Measurements from ENCODE around the gene CCDC57. TPM values are rescaled to one million over a fixed set of nuclear protein-coding genes. Genes with fewer than 3 reads are reported as not detected.
"Not testable (repeated sequence)": the region's sequence is repeated elsewhere in the genome, so short reads cannot be mapped to it uniquely, and the experiment has no call there.

CCDC57 gene
- total RNA-seq, 1 donor from 2014 or later: 56.9 TPM

DNA sequence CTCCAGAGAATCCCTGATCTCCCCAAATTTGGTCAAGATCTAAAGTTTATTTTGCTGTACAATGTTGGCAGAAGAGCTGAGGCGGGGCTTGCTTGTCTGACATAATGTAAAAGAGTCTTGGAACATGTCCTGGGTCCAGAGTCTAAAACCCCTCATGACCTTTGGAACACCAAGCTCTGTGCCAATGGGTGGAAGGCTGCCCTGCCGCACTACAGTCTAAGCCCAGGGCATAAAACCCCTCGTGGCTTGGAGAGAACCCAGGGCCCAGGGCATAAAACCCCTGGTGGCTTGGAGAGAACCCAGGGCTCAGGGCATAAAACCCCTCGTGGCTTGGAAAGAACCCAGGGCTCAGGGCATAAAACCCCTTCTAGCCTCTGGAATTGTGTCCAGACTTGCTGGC is 36.7 kb downstream of the CCDC57 start:
- peak; percentile 38 for DNase-seq (ENCODE audit: low spot score)

DNA sequence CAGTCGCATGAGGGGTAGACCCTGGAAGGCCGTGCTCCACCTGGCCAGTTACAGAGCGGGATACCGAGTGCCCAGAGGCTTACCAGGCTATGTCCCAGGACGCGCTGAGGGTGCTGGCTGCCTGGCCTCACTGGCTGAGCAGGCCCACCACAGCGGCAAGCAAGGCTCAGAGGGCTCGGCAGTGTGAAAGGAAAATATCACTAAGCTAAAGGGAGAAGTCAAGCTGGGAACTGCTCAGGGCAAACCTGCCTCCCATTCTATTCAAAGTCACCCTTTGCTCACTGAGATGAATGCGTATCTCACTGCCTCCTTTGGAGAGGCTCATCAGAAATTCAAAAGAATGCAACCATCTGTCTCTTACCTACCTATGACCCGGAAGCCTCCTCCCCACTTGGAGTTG is 37.4 kb downstream of the CCDC57 start:
- no peak for DNase-seq (ENCODE audit: low spot score)

DNA sequence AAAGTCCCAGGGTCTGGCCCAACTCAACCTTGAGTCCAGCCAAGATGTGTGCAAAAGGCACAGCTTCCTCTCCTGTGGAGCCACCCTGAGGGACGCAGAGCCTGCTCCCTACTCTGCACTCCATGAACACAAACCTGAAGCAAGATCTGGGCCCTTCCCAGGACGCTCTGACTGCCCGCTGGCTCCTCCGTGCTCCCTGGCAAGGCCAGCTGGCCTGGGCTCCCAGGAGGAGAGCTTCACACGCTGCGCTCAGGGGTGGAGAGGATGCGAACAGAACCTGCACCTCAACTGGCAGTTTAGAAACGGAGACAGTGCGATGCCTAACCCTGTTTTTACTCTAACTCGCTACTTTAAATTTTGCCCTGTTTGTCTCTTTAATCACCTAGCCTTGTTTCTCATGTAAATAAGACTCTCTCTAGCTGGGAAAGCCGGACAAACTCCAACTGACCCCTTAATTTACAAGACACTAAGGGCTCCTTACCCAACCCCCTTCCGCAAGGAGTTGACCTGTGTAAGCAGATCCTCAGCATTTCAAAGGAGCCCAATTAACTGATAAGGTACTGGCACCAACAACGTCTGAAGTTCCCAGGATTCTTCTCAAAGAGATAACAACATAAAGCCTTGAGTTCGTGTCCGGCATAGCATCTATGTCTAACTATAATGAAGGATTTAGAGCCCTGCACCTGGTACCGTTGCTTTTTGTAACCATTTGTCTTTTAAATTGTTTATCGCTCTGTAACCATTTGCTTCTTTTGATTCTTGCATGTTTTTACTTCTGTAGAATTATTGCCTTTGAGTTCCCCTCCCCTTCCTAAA is 38.4 kb downstream of the CCDC57 start:
- DNase-seq (ENCODE audit: low spot score): not testable (repeated sequence)

GRCh38 chr17:82173351-82174041 is 39.1 kb downstream of the CCDC57 start:
- no peak for DNase-seq (ENCODE audit: low spot score)

GRCh38 chr17:82172486-82173160 is 40.0 kb downstream of the CCDC57 start:
- DNase-seq (ENCODE audit: low spot score): no peak

GRCh38 chr17:82171750-82172375 is 40.8 kb downstream of the CCDC57 start:
- DNase-seq (ENCODE audit: low spot score): no peak

- peak; percentile 34 for DNase-seq (ENCODE audit: low spot score)
Measured at GRCh38 chr17:82170412-82170961, 42.2 kb downstream of the CCDC57 start.

GRCh38 chr17:82168568-82168967 is 44.1 kb downstream of the CCDC57 start:
- DNase-seq (ENCODE audit: low spot score): no peak

DNA sequence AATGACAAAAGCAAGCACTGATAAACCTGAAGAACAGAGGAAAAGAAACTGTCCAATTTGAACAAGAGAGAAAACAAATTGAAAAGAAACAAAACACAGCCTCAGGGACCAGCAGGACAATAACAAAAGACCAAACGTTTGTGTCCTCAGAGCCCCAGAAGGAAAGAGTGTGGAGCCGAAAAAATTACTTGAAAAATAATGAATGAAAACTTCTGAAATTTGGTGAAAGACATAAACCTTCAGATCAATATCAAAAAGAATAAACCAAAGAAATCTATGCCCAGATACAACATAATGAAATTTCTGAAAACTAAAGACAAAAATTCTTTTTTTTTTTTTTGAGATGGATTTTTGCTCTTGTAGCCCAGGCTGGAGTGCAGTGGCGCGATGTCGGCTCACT is 45.6 kb downstream of the CCDC57 start:
- no peak for DNase-seq (ENCODE audit: low spot score)

DNA sequence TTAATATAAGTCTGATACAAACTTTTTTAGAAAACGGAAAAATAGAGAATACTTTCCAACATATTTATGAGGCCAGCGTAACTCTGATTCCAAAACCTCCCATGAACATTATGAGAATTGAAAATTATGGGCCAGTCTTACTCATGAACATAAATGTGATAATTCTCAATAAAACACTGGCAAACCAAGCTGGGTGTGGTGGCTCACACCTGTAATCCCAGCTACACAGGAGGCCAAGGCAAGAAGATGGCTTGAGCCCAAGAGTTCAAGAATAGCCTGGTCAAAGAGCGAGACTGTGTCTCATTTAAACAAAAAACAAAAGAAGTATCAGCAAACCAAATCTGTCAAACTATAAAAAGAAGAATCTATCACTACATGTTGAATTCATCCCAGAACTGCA is 47.8 kb downstream of the CCDC57 start:
- DNase-seq (ENCODE audit: low spot score): no peak

DNA sequence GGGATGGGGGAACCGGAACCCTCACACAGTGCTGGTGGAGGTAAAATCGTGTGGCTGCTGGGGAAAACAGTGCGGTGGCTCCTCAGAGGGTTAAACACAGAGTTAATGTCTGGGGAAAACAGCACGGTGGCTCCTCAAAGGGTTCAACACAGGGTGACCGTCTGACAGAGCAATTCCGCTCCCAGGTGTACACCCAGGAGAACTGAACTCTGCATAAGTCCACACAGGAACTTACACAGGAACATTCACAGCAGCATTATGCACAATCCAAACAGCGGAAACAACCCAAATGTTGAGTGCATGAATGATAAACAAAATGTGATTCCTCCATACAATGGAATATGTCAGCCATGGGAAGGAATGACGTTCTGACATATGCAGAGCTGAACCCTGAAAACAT is 51.4 kb downstream of the CCDC57 start:
- DNase-seq (ENCODE audit: low spot score): no peak

- DNase-seq (ENCODE audit: low spot score): peak; percentile 38
Measured at GRCh38 chr17:82160075-82160474, 52.6 kb downstream of the CCDC57 start.

GRCh38 chr17:82158825-82159224 is 53.8 kb downstream of the CCDC57 start:
- DNase-seq (ENCODE audit: low spot score): no peak

DNA sequence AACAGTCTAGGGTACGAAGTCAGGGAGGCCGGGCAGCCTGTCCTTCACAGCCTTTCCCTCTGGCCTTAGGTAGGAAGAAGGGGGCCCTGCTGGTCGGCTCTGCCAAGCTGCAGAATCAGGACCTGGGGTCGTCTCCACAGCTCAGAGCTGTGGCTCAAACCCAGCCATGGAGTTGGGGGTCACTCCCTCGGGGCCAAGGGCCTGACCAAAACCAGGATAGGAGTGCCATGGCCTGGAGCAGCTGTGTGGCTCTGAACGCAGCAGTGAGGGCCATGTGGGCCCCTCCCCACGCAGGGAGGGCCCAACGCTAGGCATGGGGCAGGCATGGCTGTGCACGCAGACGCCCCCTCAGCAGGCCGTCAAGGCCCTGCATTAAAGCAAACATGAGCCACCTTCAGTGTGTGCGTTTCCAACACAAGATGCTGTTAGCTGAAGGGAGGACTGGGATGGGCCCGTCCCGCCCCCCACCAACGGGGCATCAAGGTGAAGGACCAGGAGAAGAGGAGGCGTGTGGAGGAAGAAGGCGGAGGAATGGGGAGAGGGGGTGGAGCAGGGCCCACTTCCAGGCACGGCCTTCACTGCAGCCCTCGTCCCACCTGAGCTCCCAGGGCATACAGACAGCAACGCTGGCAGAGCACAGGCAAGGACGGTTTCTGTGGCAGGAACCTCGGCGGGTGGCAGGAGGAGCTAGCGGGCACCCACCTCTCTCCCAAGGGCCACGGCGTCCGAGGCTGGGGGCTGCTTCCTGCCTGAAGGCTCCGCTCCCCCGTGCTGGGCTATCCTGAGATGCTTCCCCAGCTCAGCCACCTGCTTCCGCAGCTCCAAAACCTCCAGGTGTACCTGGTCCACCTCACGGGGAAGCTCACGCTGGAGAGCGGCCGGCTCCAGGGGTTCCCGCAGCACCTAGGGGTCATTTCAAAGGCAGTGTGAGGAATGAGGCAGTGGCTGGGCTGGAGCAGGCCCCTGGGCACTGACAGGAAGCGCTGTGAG is 55.3 kb downstream of the CCDC57 start:
- no peak for DNase-seq (ENCODE audit: low spot score)

DNA sequence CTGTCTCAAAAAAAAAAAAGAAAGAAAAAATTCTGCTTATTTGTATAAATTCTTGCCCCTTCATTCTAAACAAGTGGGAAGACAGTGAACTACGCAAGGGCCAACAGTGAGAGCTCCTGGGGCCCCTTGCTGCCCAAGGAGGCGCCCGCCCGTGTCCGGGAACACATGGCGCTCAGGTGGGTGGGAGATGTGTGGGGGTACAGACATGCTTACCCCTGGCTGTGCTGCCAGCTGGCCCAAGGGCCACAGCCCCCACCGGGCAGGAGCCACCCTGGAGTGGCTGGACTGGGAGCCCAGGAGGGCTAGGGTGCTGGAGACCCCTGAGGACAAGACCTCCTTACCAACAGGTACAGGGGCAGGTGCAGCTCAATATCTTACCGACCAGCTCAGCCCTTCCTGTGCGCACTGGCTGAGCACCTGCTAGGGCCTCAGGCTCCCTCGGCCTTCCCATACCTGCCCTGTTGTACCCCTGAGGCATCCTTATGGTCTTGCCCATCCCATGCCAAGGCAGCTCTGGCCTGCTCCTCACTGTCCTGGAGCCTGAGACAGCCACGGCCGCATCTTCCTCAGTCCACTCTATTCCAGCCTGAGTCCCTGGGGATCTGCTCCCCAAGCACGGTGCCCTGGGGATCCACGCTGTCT is 56.2 kb downstream of the CCDC57 start:
- DNase-seq (ENCODE audit: low spot score): no peak

- DNase-seq (ENCODE audit: low spot score): no peak
Measured at GRCh38 chr17:82155606-82156005, 57.0 kb downstream of the CCDC57 start.

GRCh38 chr17:82154881-82155331 is 57.7 kb downstream of the CCDC57 start:
- DNase-seq (ENCODE audit: low spot score): no peak

DNA sequence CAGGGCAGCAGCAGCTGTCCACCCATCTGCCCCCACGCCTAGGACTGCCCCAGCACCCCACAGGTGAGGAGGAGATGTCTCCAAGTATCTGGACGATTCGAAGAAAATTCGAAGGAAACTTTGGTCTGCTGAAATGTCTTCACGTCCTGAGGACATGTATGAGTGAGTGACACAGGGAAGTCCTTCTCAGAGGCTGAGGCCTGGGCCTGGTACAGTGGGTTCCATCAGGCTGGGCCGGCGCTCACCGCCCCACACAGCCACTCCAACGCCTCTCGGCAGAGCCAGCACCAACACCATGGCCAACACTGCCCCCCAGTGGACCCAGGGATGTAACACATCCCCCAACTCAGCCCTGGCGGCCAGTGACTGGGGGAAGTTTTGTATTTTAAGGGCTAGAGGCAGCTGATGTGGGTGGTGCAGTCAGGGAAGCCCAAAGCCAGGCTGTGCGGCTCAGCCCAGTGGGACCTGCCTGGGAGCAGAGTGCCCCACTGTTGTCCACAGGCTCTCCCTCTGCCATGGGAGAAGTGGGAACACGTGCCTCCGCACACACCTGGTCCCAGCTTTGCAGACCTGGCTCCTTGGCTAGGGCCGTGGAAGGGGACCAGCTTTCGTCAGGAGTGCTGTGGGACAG is 58.8 kb downstream of the CCDC57 start:
- DNase-seq (ENCODE audit: low spot score): peak; percentile 78

- DNase-seq (ENCODE audit: low spot score): no peak
Measured at GRCh38 chr17:82153295-82153691, 59.3 kb downstream of the CCDC57 start.

Measured in mucosa of gallbladder (tissue), 1 donor.